MM.1S (cell line): ENCODE data around the gene PET117.

Source experiments
- DNase-seq: peaks from one replicate; pipeline ENCODE4 v3.0.0-alpha.2; 2015
- H2AFZ ChIP-seq: fragments of 300-600 bp; sonication (generic); 2 replicates; pipeline ENCODE4 v1.6.0; 2016; ENCODE audit warnings: antibody characterized with exemption, low read length
- H3F3A ChIP-seq: fragments of 300-600 bp; sonication (generic); 2 replicates; pipeline ENCODE4 v1.6.1; 2016; ENCODE audit warnings: mild to moderate bottlenecking, antibody characterized with exemption, low read length, moderate library complexity, mixed read lengths; ENCODE audit not compliant: insufficient read depth
- H3K27ac ChIP-seq: fragments of 300-600 bp; sonication (generic); 2 replicates; pipeline ENCODE4 v1.5.1; 2016; ENCODE audit warnings: mild to moderate bottlenecking, low read length
- H3K27me3 ChIP-seq: fragments of 300-600 bp; sonication (generic); replicated peaks from 2 replicates; pipeline ENCODE4 v1.6.0; 2016; ENCODE audit warnings: low read length; ENCODE audit not compliant: insufficient read depth
- H3K36me3 ChIP-seq: fragments of 300-600 bp; sonication (generic); replicated peaks from 2 replicates; pipeline ENCODE4 v1.6.1; 2016; ENCODE audit warnings: mild to moderate bottlenecking, low read length, mixed read lengths; ENCODE audit not compliant: insufficient read depth
- H3K4me1 ChIP-seq: fragments of 300-600 bp; sonication (generic); 2 replicates; pipeline ENCODE4 v1.6.1; 2016; ENCODE audit warnings: low read length, mixed read lengths
- H3K4me2 ChIP-seq: fragments of 300-600 bp; sonication (generic); 2 replicates; pipeline ENCODE4 v1.6.0; 2016; ENCODE audit warnings: low read depth, low read length
- H3K4me3 ChIP-seq: fragments of 300-600 bp; sonication (generic); 2 replicates; pipeline ENCODE4 v1.5.1; 2016; ENCODE audit warnings: low read length, mixed read lengths
- H3K79me2 ChIP-seq: fragments of 300-600 bp; sonication (generic); 2 replicates; pipeline ENCODE4 v1.6.1; 2016; ENCODE audit warnings: mixed run types, low read length, mixed read lengths
- H3K9ac ChIP-seq: fragments of 300-600 bp; sonication (generic); 2 replicates; pipeline ENCODE4 v1.6.1; 2016; ENCODE audit warnings: low read length, mixed read lengths
- H3K9me2 ChIP-seq: fragments of 300-600 bp; sonication (generic); replicated peaks from 2 replicates; pipeline ENCODE4 v1.6.1; 2016; ENCODE audit warnings: mild to moderate bottlenecking, low read length, mixed read lengths; ENCODE audit not compliant: insufficient read depth
- H3K9me3 ChIP-seq: fragments of 300-600 bp; sonication (generic); replicated peaks from 2 replicates; pipeline ENCODE4 v1.6.1; 2016; ENCODE audit warnings: mild to moderate bottlenecking, low read length, mixed read lengths; ENCODE audit not compliant: insufficient read depth
- H4K20me1 ChIP-seq: fragments of 300-600 bp; sonication (generic); 2 replicates; pipeline ENCODE4 v1.6.1; 2016; ENCODE audit warnings: mild to moderate bottlenecking, low read length, moderate library complexity, mixed read lengths; ENCODE audit not compliant: insufficient read depth
- EZH2 ChIP-seq: fragments of 300-600 bp; sonication (generic); optimal IDR thresholded peaks from 2 replicates; pipeline ENCODE3; 2017; ENCODE audit warnings: low read depth, mild to moderate bottlenecking, antibody characterized with exemption, low read length, mixed read lengths
- EZH2phosphoT487 ChIP-seq: fragments of 300-600 bp; sonication (generic); IDR thresholded peaks from 2 replicates; pipeline ENCODE4 v1.6.1; 2018; ENCODE audit warnings: antibody characterized with exemption, low read length
- TF ChIP-seq, protein P1 (sequence below): fragments of 300-600 bp; sonication (generic); IDR thresholded peaks from 2 replicates; pipeline ENCODE4 v1.5.1; 2016; ENCODE audit warnings: antibody characterized with exemption, low read length, mixed read lengths

The PET117 gene

GRCh38 chr20:18133962-18134361, 3.7 kb upstream of the PET117 start:
- peaks cover 10% of the 10 kb centered on the region for H3K79me2 ChIP-seq
- H4K20me1 ChIP-seq, result no peaks in the 10 kb centered on the region
- H3K27me3 ChIP-seq, result no peaks in the 10 kb centered on the region
- peaks cover 4% of the 10 kb centered on the region; the same call in 1 of the 2 replicates for H3F3A ChIP-seq
- no peak for DNase-seq
- peaks cover 3% of the 10 kb centered on the region; the same call in 1 of the 2 replicates for H3K4me1 ChIP-seq
- TF ChIP-seq, protein P1, sequence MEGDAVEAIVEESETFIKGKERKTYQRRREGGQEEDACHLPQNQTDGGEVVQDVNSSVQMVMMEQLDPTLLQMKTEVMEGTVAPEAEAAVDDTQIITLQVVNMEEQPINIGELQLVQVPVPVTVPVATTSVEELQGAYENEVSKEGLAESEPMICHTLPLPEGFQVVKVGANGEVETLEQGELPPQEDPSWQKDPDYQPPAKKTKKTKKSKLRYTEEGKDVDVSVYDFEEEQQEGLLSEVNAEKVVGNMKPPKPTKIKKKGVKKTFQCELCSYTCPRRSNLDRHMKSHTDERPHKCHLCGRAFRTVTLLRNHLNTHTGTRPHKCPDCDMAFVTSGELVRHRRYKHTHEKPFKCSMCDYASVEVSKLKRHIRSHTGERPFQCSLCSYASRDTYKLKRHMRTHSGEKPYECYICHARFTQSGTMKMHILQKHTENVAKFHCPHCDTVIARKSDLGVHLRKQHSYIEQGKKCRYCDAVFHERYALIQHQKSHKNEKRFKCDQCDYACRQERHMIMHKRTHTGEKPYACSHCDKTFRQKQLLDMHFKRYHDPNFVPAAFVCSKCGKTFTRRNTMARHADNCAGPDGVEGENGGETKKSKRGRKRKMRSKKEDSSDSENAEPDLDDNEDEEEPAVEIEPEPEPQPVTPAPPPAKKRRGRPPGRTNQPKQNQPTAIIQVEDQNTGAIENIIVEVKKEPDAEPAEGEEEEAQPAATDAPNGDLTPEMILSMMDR, result no peak
- TF ChIP-seq EZH2phosphoT487 (no peak), EZH2 (no peak)
- H2AFZ ChIP-seq, result no peak overlapping the region
- H3K27ac ChIP-seq, result no peak overlapping the region
- no peak overlapping the region for H3K4me2 ChIP-seq
- H3K9me3 ChIP-seq, result no peaks in the 10 kb centered on the region
- H3K9ac ChIP-seq, result no peak overlapping the region
- no peak overlapping the region for H3K4me3 ChIP-seq
- no peaks in the 10 kb centered on the region for H3K9me2 ChIP-seq
- no peaks in the 10 kb centered on the region for H3K36me3 ChIP-seq

DNA sequence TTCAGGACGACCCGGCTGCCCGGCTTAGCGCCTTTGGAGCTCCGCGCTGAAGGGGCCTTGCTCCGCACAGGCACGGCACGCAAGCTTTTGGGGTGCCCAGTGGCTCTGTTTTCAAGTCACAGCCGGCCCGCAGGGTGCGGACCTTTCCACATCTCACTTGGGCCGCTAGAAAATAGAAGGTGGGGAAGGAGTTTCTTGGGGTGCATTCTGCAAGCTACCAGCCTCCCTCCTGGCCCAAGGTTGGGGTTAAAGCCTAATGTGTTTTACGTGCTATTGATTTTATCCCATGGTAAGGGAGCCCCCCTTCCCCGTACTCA, 561 bp downstream of the PET117 start:
- peak overlapping the region; percentile 87 for H3K4me2 ChIP-seq
- H3K4me1 ChIP-seq, result peaks cover 8% of the 10 kb centered on the region; the same call in 1 of the 2 replicates
- H3K9ac ChIP-seq, result peak overlapping the region; percentile 93
- peak overlapping the region; percentile 100 for H2AFZ ChIP-seq
- no peaks in the 10 kb centered on the region for H3K36me3 ChIP-seq
- peak overlapping the region; percentile 93 for H3K27ac ChIP-seq
- H3K27me3 ChIP-seq, result no peaks in the 10 kb centered on the region
- DNase-seq, result no peak
- H3K9me3 ChIP-seq, result no peaks in the 10 kb centered on the region
- H4K20me1 ChIP-seq, result no peaks in the 10 kb centered on the region
- H3F3A ChIP-seq, result peaks cover 4% of the 10 kb centered on the region; the same call in 1 of the 2 replicates
- H3K4me3 ChIP-seq, result peak overlapping the region; percentile 89
- peaks cover 24% of the 10 kb centered on the region for H3K79me2 ChIP-seq
- no peaks in the 10 kb centered on the region for H3K9me2 ChIP-seq
- no peak for TF ChIP-seq EZH2phosphoT487
- TF ChIP-seq, protein P1, result no peak
- no peak for TF ChIP-seq EZH2

GRCh38 chr20:18138639-18139583, 1.2 kb downstream of the PET117 start:
- H3F3A ChIP-seq, result peaks cover 4% of the 10 kb centered on the region; the same call in 1 of the 2 replicates
- no peaks in the 10 kb centered on the region for H3K27me3 ChIP-seq
- no peaks in the 10 kb centered on the region for H3K9me2 ChIP-seq
- peak overlapping the region; percentile 93; the same call in 1 of the 2 replicates for H3K27ac ChIP-seq
- peak overlapping the region; percentile 89 for H3K4me3 ChIP-seq
- H3K9ac ChIP-seq, result peak overlapping the region; percentile 93
- no peaks in the 10 kb centered on the region for H4K20me1 ChIP-seq
- peak overlapping the region; percentile 100 for H2AFZ ChIP-seq
- TF ChIP-seq, protein P1, result no peak
- no peak for TF ChIP-seq EZH2
- no peak for TF ChIP-seq EZH2phosphoT487
- no peaks in the 10 kb centered on the region for H3K36me3 ChIP-seq
- H3K79me2 ChIP-seq, result peaks cover 24% of the 10 kb centered on the region
- H3K9me3 ChIP-seq, result no peaks in the 10 kb centered on the region
- no peak for DNase-seq
- H3K4me2 ChIP-seq, result peak overlapping the region; percentile 87
- peaks cover 8% of the 10 kb centered on the region; the same call in 1 of the 2 replicates for H3K4me1 ChIP-seq
